ENCODE measurements around the gene FYB2.

The FYB2 gene

GRCh38 chr1:56833088-56833487 lies 13.9 kb upstream of the FYB2 start:
- no peak for DNase-seq (ENCODE audit: low spot score)

- peak; percentile 73 for DNase-seq (ENCODE audit: low spot score)
Measured at GRCh38 chr1:56831871-56832693, 12.9 kb upstream of the FYB2 start.

GRCh38 chr1:56830052-56830451 lies 10.8 kb upstream of the FYB2 start:
- no peak for DNase-seq (ENCODE audit: low spot score)

GRCh38 chr1:56827711-56828110 lies 8.5 kb upstream of the FYB2 start:
- no peak for DNase-seq (ENCODE audit: low spot score)

- no peak for DNase-seq (ENCODE audit: low spot score)
Measured at GRCh38 chr1:56825436-56825835, 6.2 kb upstream of the FYB2 start.

GRCh38 chr1:56824938-56825337 lies 5.7 kb upstream of the FYB2 start:
- DNase-seq (ENCODE audit: low spot score): no peak

GRCh38 chr1:56824271-56824670 lies 5.1 kb upstream of the FYB2 start:
- DNase-seq (ENCODE audit: low spot score): no peak

- no peak for DNase-seq (ENCODE audit: low spot score)
Measured at GRCh38 chr1:56821462-56821797, 2.2 kb upstream of the FYB2 start.

- DNase-seq (ENCODE audit: low spot score): peak; percentile 60
Measured at GRCh38 chr1:56820755-56821461, 1.7 kb upstream of the FYB2 start.

- DNase-seq (ENCODE audit: low spot score): no peak
Measured at GRCh38 chr1:56817716-56818463, 1.3 kb downstream of the FYB2 start.

- DNase-seq (ENCODE audit: low spot score): no peak
Measured at GRCh38 chr1:56816909-56817308, 2.3 kb downstream of the FYB2 start.

GRCh38 chr1:56816264-56816663 lies 2.9 kb downstream of the FYB2 start:
- no peak for DNase-seq (ENCODE audit: low spot score)

GRCh38 chr1:56814205-56814604 lies 5.0 kb downstream of the FYB2 start:
- DNase-seq (ENCODE audit: low spot score): no peak

- DNase-seq (ENCODE audit: low spot score): no peak
Measured at GRCh38 chr1:56811331-56811730, 7.9 kb downstream of the FYB2 start.

- DNase-seq (ENCODE audit: low spot score): peak; percentile 54
Measured at GRCh38 chr1:56808410-56808809, 10.8 kb downstream of the FYB2 start.

GRCh38 chr1:56806804-56807203 lies 12.4 kb downstream of the FYB2 start:
- no peak for DNase-seq (ENCODE audit: low spot score)

GRCh38 chr1:56803561-56804156 lies 15.5 kb downstream of the FYB2 start:
- DNase-seq (ENCODE audit: low spot score): no peak

- no peak for DNase-seq (ENCODE audit: low spot score)
Measured at GRCh38 chr1:56799605-56800400, 19.4 kb downstream of the FYB2 start.

- peak; percentile 34 for DNase-seq (ENCODE audit: low spot score)
Measured at GRCh38 chr1:56798053-56798471, 21.1 kb downstream of the FYB2 start.

- DNase-seq (ENCODE audit: low spot score): no peak
Measured at GRCh38 chr1:56797065-56797685, 22.0 kb downstream of the FYB2 start.

GRCh38 chr1:56795870-56796269 lies 23.3 kb downstream of the FYB2 start:
- DNase-seq (ENCODE audit: low spot score): no peak
